H1 (cell line): ENCODE data around the gene MAP1B. TPM values are rescaled to one million over a fixed set of nuclear protein-coding genes. Genes with fewer than 3 reads are reported as not detected.

ENCODE experiments used
- CTCF ChIA-PET: fragments of 300-600 bp; sonication (Branson Sonifier 250); formaldehyde crosslinking; loops from one replicate; lab custom pipeline; 2021; ENCODE audit not compliant: partially characterized antibody; lab: Charles Lee
- POLR2A ChIA-PET: fragments of 300-600 bp; sonication (Branson Sonifier 250); formaldehyde crosslinking; loops from one replicate; lab custom pipeline; 2021; ENCODE audit warnings: inconsistent platforms; ENCODE audit not compliant: partially characterized antibody; lab: Charles Lee
- DNase-seq, 2 experiments: peaks; one replicate each; pipeline versions ENCODE4 v3.0.0 to v3.0.0-alpha.2; 2010 to 2022; ENCODE audit warnings: low spot score in 2 of 2, low read depth in 1 of 2, mixed read lengths in 1 of 2
- FAIRE-seq: peaks from 2 replicates; lab custom pipeline; 2011; peaks lifted over from hg19 to GRCh38; lab: Jason Lieb, UNC
- H2AFZ ChIP-seq: 2 replicates; pipeline ENCODE4 v1.8.1; 2012; ENCODE audit warnings: low read length, inconsistent platforms
- H2AK5ac ChIP-seq: 2 replicates; pipeline ENCODE4 v1.6.1; 2013; ENCODE audit warnings: low read depth, low read length
- H2BK120ac ChIP-seq: replicated peaks from 2 replicates; pipeline ENCODE3; 2013; ENCODE audit warnings: low read depth, low read length, inconsistent platforms
- H2BK12ac ChIP-seq: 2 replicates; pipeline ENCODE4 v1.6.1; 2013; ENCODE audit warnings: low read depth, low read length
- H2BK15ac ChIP-seq: 2 replicates; pipeline ENCODE4 v1.6.1; 2013; ENCODE audit warnings: low read length
- H2BK20ac ChIP-seq: 2 replicates; pipeline ENCODE4 v1.6.1; 2013; ENCODE audit warnings: low read length
- H2BK5ac ChIP-seq: 2 replicates; pipeline ENCODE4 v1.6.1; 2013; ENCODE audit warnings: low read depth, low read length
- H3K14ac ChIP-seq: 2 replicates; pipeline ENCODE4 v1.6.1; 2013; ENCODE audit warnings: inconsistent platforms; ENCODE audit not compliant: insufficient read length
- H3K18ac ChIP-seq: 2 replicates; pipeline ENCODE4 v1.6.1; 2013; ENCODE audit warnings: low read length; ENCODE audit errors: extremely low read depth
- H3K23ac ChIP-seq: 2 replicates; pipeline ENCODE4 v1.6.1; 2013; ENCODE audit warnings: inconsistent platforms; ENCODE audit not compliant: insufficient read length
- H3K23me2 ChIP-seq: 2 replicates; pipeline ENCODE4 v1.6.1; 2013; ENCODE audit warnings: low read depth, low read length
- H3K27ac ChIP-seq: 2 replicates; pipeline ENCODE4 v1.6.1; 2011; ENCODE audit warnings: low read depth, low read length, inconsistent platforms
- H3K27me3 ChIP-seq, 4 experiments: replicated peaks in 1 of 4; 1 replicate in 1 of 4; 2 replicates in 3 of 4; pipeline versions ENCODE4 v1.6.1 to v1.8.1; 2011 to 2013; ENCODE audit warnings: low read length in 3 of 4, mild to moderate bottlenecking in 3 of 4, inconsistent platforms in 2 of 4, mixed read lengths in 2 of 4, moderate library complexity in 1 of 4; ENCODE audit not compliant: control insufficient read depth in 3 of 4, insufficient read depth in 3 of 4; ENCODE audit errors: extremely low read depth in 1 of 4
- H3K36me3 ChIP-seq, 4 experiments: 2 replicates each; pipeline versions ENCODE4 v1.6.1 to v1.8.1; 2011 to 2013; ENCODE audit warnings: mild to moderate bottlenecking in 4 of 4, low read length in 3 of 4, moderate library complexity in 2 of 4, control low read depth in 1 of 4, inconsistent platforms in 1 of 4; ENCODE audit not compliant: insufficient read depth in 4 of 4, control insufficient read depth in 2 of 4
- H3K4ac ChIP-seq: replicated peaks from 2 replicates; pipeline ENCODE3; 2013; ENCODE audit warnings: low read length, low read depth, mixed read lengths, inconsistent platforms; ENCODE audit not compliant: insufficient read length
- H3K4me1 ChIP-seq, 4 experiments: replicated peaks in 1 of 4; 1 replicate in 1 of 4; 2 replicates in 3 of 4; pipeline versions ENCODE4 v1.6.1 to v1.8.1; 2011 to 2013; ENCODE audit warnings: low read length in 3 of 4, inconsistent platforms in 2 of 4, mixed read lengths in 1 of 4; ENCODE audit not compliant: insufficient read depth in 4 of 4, control insufficient read depth in 3 of 4
- H3K4me2 ChIP-seq, 2 experiments: 2 replicates each; pipeline versions ENCODE4 v1.6.1 to v1.8.1; 2011 to 2013; ENCODE audit warnings: low read depth in 2 of 2, low read length in 2 of 2, control low read depth in 1 of 2, inconsistent platforms in 1 of 2, mild to moderate bottlenecking in 1 of 2; ENCODE audit not compliant: insufficient read depth in 1 of 2
- H3K4me3 ChIP-seq, 4 experiments: fragments of 200-600, 300-600 bp in 1 of 4; sonication (generic), shearing (Covaris generic), sonication (Bioruptor Twin) in 1 of 4; 2 replicates each; pipeline versions ENCODE4 v1.5.1 to v1.8.1; 2011 to 2016; ENCODE audit warnings: low read length in 4 of 4, low read depth in 3 of 4, control low read depth in 2 of 4, inconsistent platforms in 2 of 4, mild to moderate bottlenecking in 2 of 4, mixed read lengths in 1 of 4, moderate library complexity in 1 of 4; ENCODE audit not compliant: insufficient read depth in 2 of 4; ENCODE audit errors: extremely low read depth in 1 of 4
- H3K56ac ChIP-seq: replicated peaks from 2 replicates; pipeline ENCODE3; 2013; ENCODE audit warnings: low read depth, mild to moderate bottlenecking, mixed read lengths, low read length, inconsistent platforms; ENCODE audit not compliant: insufficient read length
- H3K79me1 ChIP-seq: 2 replicates; pipeline ENCODE4 v1.6.1; 2013; ENCODE audit warnings: low read depth, low read length, control low read depth
- H3K79me2 ChIP-seq, 2 experiments: 2 replicates each; pipeline versions ENCODE4 v1.6.1 to v1.8.1; 2012 to 2013; ENCODE audit warnings: low read length in 2 of 2, mild to moderate bottlenecking in 2 of 2, inconsistent platforms in 1 of 2; ENCODE audit not compliant: insufficient read depth in 2 of 2, control insufficient read depth in 1 of 2
- H3K9ac ChIP-seq, 4 experiments: replicated peaks in 1 of 4; 1 replicate in 1 of 4; 2 replicates in 3 of 4; pipeline versions ENCODE4 v1.6.1 to v1.8.1; 2011 to 2013; ENCODE audit warnings: low read depth in 3 of 4, low read length in 3 of 4, control low read depth in 2 of 4, mild to moderate bottlenecking in 2 of 4, moderate library complexity in 2 of 4, inconsistent platforms in 1 of 4; ENCODE audit errors: extremely low read depth in 1 of 4
- H3K9me3 ChIP-seq, 2 experiments: 2 replicates each; pipeline versions ENCODE4 v1.6.1 to v1.8.1; 2012 to 2013; ENCODE audit warnings: mild to moderate bottlenecking in 2 of 2, moderate library complexity in 2 of 2, control low read depth in 1 of 2, inconsistent platforms in 1 of 2, low read depth in 1 of 2, low read length in 1 of 2, mixed read lengths in 1 of 2; ENCODE audit not compliant: insufficient read depth in 2 of 2
- H4K20me1 ChIP-seq, 2 experiments: replicated peaks in 1 of 2; 2 replicates each; pipeline versions ENCODE3 to v1.8.1; 2011 to 2013; ENCODE audit warnings: inconsistent platforms in 2 of 2, low read length in 2 of 2, mild to moderate bottlenecking in 1 of 2; ENCODE audit not compliant: insufficient read depth in 2 of 2, control insufficient read depth in 1 of 2
- H4K5ac ChIP-seq: 2 replicates; pipeline ENCODE4 v1.6.1; 2013; ENCODE audit warnings: low read length, low read depth, mixed read lengths, inconsistent platforms; ENCODE audit not compliant: insufficient read length
- H4K8ac ChIP-seq: 2 replicates; pipeline ENCODE4 v1.8.0; 2013; ENCODE audit warnings: mild to moderate bottlenecking, moderate library complexity, low read length, inconsistent platforms; ENCODE audit not compliant: insufficient read depth; ENCODE audit errors: extremely low read depth
- H4K91ac ChIP-seq: replicated peaks from 2 replicates; pipeline ENCODE3; 2013; ENCODE audit warnings: low read length, mixed read lengths, inconsistent platforms; ENCODE audit not compliant: insufficient read length
- BACH1 ChIP-seq: IDR thresholded peaks from 2 replicates; pipeline ENCODE4 v1.6.1; 2012; ENCODE audit warnings: low read length, improper control_type of control experiment
- TAF7 ChIP-seq: optimal IDR thresholded peaks from 2 replicates; pipeline ENCODE3; 2011; ENCODE audit warnings: low read depth, mild to moderate bottlenecking, inconsistent platforms, low read length, moderate library complexity, borderline replicate concordance
- WGBS, 2 experiments: shearing (Covaris generic) in 1 of 2; methylation state at CpG; one replicate each; pipeline versions ENCODE4 v1.1.6 to v1.1.7; 2013 to 2015; ENCODE audit warnings: low lambda C conversion rate in 2 of 2, mixed read lengths in 2 of 2, inconsistent platforms in 1 of 2, low coverage in 1 of 2, missing lambda C conversion rate in 1 of 2; ENCODE audit not compliant: insufficient replicate concordance in 2 of 2, insufficient coverage in 1 of 2, insufficient read length in 1 of 2; ENCODE audit errors: extremely low coverage in 1 of 2, missing lambda C conversion rate in 1 of 2; 5-methylcytosine and 5-hydroxymethylcytosine counted together
- polyA plus RNA-seq, 7 experiments: library from polyadenylated mRNA; depleted of rRNA in 3 of 7; stranded (reverse) in 5 of 7; unstranded in 2 of 7; fragments of >200 nt in 5 of 7; fragments of 200-250 nt in 2 of 7; gene quantifications; 1 replicate in 5 of 7; 2 replicates in 1 of 7; 4 replicates in 1 of 7; pipeline versions ENCODE4 v1.2.1 to v1.2.3, GENCODE V29; 2011 to 2013; ENCODE audit warnings: missing spikeins in 2 of 7, mixed read lengths in 2 of 7
- total RNA-seq: library from RNA; stranded (reverse); fragmentation: NEBNext Ultra II Directional; extraction: Animal tissue kit (Norgen Biotek cat#: 25700); gene quantifications from 2 replicates; pipeline ENCODE4 v1.2.1, GENCODE V29; 2021

Gene MAP1B
- total and polyA plus RNA-seq, 2 of the 8 experiments (the other 6 are each of a cell fraction or from before 2014, with no cell fraction given), result 24.5 to 120 TPM

DNA sequence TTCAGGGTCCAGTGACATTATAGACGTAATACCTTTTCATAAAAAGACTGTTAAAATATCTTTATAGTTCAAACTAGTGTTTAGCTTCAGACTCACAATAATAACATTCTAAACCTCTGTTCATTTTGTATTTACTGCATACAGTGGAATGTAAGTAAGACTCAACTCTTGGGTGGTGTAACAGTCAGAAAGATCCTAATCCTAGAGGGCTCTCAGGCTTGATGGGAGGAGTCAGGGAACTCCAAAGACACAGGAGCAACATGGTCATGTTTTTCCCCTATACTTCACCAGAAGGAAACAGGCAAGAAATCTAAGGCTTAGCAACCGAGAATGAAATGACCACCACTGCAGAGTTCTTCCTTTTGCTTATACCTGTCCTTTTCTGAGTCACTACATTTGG is 130.1 kb downstream of the MAP1B start:
- H3K23ac ChIP-seq, result no peak overlapping the region
- no peak overlapping the region for H3K4me3 ChIP-seq
- peak; percentile 26 for TF ChIP-seq TAF7
- TF ChIP-seq BACH1, result no peak
- no peak overlapping the region for H2AK5ac ChIP-seq
- no peak overlapping the region for H2BK12ac ChIP-seq
- no peaks in the 10 kb centered on the region for H3K27me3 ChIP-seq
- H3K23me2 ChIP-seq, result no peaks in the 10 kb centered on the region
- H3K79me2 ChIP-seq, result 0 out of 4 replicates have a peak, but pooled peaks cover 0 to 5% of the 10 kb centered on the region in 2 experiments
- no peak overlapping the region for H4K5ac ChIP-seq
- H2BK5ac ChIP-seq, result no peak overlapping the region
- no peaks in the 10 kb centered on the region for H3K9me3 ChIP-seq
- POLR2A ChIA-PET, result no interaction called here
- CTCF ChIA-PET, result interaction anchor here (0.7 to 4.1 kb wide), 2 partner anchors 8 to 51 kb away, joined by 3 to 19 read pairs; no protein-coding TSS in a partner anchor
- no peak overlapping the region for H2AFZ ChIP-seq
- H3K36me3 ChIP-seq, result peaks cover 0 to 4% (median 1%) of the 10 kb centered on the region in 4 experiments; a peak in 1 of 8 replicates
- no peak overlapping the region for H2BK120ac ChIP-seq
- WGBS, 2 experiments, result 88% methylated on average over 2 of the region's 2 CpGs; no CpG with 5 or more reads in 1 of the 2 experiments
- no peak overlapping the region for H3K27ac ChIP-seq
- H4K8ac ChIP-seq, result no peak overlapping the region
- no peak overlapping the region for H3K14ac ChIP-seq
- no peak overlapping the region for H4K91ac ChIP-seq
- FAIRE-seq (no peak), DNase-seq (no peak)
- H4K20me1 ChIP-seq, result no peaks in the 10 kb centered on the region
- H3K56ac ChIP-seq, result no peak overlapping the region
- no peak overlapping the region for H2BK15ac ChIP-seq
- H3K4me2 ChIP-seq, result 0 out of 4 replicates have a peak overlapping the region, but pooled peaks of 1 of the 2 experiments have one; percentile 0
- no peak overlapping the region for H3K18ac ChIP-seq
- H2BK20ac ChIP-seq, result no peak overlapping the region
- no peak overlapping the region for H3K4ac ChIP-seq
- peaks cover 3 to 24% (median 17%) of the 10 kb centered on the region in 4 experiments; a peak in 5 of 7 replicates for H3K4me1 ChIP-seq
- no peaks in the 10 kb centered on the region for H3K79me1 ChIP-seq
- H3K9ac ChIP-seq, result no peak overlapping the region; a peak in 1 of 7 replicates
